Nephron progenitor cell (in vitro differentiated cells): ENCODE data around the gene TRIM41.
A peak's percentile ranks its signal among the peaks of the same experiment; 100 is the strongest.

ENCODE experiments used
- DNase-seq: peaks from one replicate; pipeline ENCODE4 v3.0.0; 2021
- H3K27ac Mint-ChIP-seq: 2 replicates; pipeline ENCODE4 v1.8.0; 2021; ENCODE audit warnings: mild to moderate bottlenecking, moderate library complexity, mixed read lengths
- H3K27me3 Mint-ChIP-seq: 2 replicates; pipeline ENCODE4 v1.8.0; 2021; ENCODE audit warnings: mild to moderate bottlenecking, low read depth, mixed read lengths; ENCODE audit not compliant: poor library complexity
- H3K36me3 Mint-ChIP-seq: 2 replicates; pipeline ENCODE4 v1.8.0; 2021; ENCODE audit warnings: low read depth, mixed read lengths
- H3K4me1 Mint-ChIP-seq: 2 replicates; pipeline ENCODE4 v1.8.0; 2021; ENCODE audit warnings: mixed read lengths
- H3K4me3 Mint-ChIP-seq: 2 replicates; pipeline ENCODE4 v1.8.0; 2021; ENCODE audit warnings: mild to moderate bottlenecking, moderate library complexity, mixed read lengths
- H3K9me3 Mint-ChIP-seq: 2 replicates; pipeline ENCODE4 v1.8.0; 2021; ENCODE audit warnings: mild to moderate bottlenecking, moderate library complexity, mixed read lengths
- TF ChIP-seq, protein P1 (sequence below): fragments of 200-600 bp; sonication (generic); IDR thresholded peaks from 2 replicates; pipeline ENCODE4 v1.5.0; 2021; ENCODE audit warnings: antibody characterized with exemption

The TRIM41 gene

DNA sequence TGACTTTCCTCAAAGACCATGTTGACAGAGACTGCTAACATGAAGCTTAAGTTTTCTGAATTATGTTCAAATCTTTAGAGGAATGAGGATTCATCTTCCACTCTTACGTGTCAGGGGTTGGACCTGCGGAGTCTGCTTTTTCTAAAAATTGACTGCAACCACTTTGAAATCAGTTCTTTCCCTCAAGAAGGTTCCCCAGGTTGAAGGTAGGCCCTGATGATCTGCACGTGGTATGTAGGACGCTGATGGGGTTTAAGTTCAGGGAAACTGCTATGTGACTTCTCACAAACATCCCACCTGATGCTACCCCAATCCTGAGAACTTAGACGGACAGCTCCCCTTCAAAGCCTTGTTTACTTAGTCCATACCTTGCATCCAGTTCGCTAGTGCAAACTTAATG is 13.4 kb downstream of the TRIM41 start:
- peaks cover 20% of the 10 kb centered on the region for H3K4me1 Mint-ChIP-seq
- H3K36me3 Mint-ChIP-seq, result peaks cover 59% of the 10 kb centered on the region
- H3K4me3 Mint-ChIP-seq, result no peak overlapping the region
- TF ChIP-seq, protein P1, sequence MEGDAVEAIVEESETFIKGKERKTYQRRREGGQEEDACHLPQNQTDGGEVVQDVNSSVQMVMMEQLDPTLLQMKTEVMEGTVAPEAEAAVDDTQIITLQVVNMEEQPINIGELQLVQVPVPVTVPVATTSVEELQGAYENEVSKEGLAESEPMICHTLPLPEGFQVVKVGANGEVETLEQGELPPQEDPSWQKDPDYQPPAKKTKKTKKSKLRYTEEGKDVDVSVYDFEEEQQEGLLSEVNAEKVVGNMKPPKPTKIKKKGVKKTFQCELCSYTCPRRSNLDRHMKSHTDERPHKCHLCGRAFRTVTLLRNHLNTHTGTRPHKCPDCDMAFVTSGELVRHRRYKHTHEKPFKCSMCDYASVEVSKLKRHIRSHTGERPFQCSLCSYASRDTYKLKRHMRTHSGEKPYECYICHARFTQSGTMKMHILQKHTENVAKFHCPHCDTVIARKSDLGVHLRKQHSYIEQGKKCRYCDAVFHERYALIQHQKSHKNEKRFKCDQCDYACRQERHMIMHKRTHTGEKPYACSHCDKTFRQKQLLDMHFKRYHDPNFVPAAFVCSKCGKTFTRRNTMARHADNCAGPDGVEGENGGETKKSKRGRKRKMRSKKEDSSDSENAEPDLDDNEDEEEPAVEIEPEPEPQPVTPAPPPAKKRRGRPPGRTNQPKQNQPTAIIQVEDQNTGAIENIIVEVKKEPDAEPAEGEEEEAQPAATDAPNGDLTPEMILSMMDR, result no peak
- DNase-seq, result no peak
- H3K27ac Mint-ChIP-seq, result peak overlapping the region; percentile 92
- H3K27me3 Mint-ChIP-seq, result peaks cover 5% of the 10 kb centered on the region
- no peaks in the 10 kb centered on the region for H3K9me3 Mint-ChIP-seq

DNA sequence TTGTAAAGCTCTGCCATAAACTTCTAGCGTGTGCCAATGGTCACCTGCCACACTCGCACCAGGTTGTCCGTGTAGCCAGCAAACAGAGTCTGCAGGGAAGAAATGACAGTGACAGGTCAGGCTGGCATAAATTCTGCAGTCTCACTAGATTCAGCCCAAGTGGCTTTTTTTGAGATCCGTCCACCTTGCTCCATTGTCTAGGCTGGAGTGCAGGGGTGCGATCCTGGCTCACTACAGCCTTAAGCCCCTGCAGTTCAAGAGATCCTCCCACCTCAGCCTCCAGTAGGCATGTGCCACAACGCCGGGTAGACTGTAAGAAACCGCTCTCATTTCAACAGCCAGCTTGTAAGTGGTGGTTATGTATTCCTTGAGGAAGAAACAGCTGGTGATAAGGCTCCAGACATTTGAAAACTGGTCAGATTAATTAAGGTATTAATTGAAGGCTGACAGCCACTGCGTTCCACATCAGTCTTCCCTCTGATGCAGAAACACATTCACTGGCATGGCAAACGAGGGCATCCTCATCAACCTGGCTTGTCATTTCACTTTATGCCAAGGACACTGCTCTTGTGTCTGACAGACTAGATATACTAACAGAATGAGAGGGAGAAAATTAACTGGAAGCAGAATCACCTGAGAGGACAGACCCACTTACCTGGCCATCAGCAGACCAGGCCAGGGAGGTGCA is 14.0 kb downstream of the TRIM41 start:
- peaks cover 63% of the 10 kb centered on the region for H3K36me3 Mint-ChIP-seq
- peak overlapping the region; percentile 78 for H3K27ac Mint-ChIP-seq
- H3K27me3 Mint-ChIP-seq, result peaks cover 5% of the 10 kb centered on the region
- H3K4me3 Mint-ChIP-seq, result no peak overlapping the region
- H3K9me3 Mint-ChIP-seq, result no peaks in the 10 kb centered on the region
- H3K4me1 Mint-ChIP-seq, result peaks cover 26% of the 10 kb centered on the region
- TF ChIP-seq, protein P1, result no peak
- no peak for DNase-seq

DNA sequence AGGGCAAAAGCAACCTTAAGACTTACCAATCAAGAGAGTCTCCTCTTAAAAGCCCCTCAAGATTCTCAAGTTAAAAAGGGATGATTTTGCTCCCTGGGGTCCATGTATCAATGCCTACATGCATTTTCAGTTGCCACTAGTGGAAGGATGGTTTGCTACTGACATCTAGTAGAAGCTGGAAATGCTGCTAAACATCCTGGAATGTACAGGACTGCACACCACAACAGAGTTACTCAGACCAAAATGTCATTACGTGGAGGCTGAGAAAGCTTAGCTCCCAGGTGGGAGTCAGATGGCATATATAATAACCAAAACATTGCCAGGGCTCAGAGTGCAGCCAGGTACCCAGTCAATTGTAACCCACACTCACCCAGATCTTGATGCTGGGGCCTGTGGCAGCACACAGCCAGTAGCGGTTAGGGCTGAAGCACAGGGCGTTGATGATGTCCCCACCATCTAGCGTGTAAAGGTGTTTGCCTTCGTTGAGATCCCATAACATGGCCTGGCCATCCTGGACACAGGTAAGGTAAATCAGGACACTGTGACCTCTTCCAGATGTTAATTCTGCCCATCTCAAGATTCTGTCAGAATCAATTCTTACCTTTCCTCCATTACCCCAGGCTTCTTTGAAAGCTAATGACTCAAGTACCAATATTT is 14.8 kb downstream of the TRIM41 start:
- TF ChIP-seq, protein P1, result no peak
- Mint-ChIP-seq H3K27ac (peak overlapping the region; percentile 10), H3K36me3 (peaks cover 66% of the 10 kb centered on the region), H3K9me3 (no peaks in the 10 kb centered on the region), H3K4me3 (no peak overlapping the region), H3K4me1 (peaks cover 33% of the 10 kb centered on the region), H3K27me3 (peaks cover 5% of the 10 kb centered on the region)
- DNase-seq, result no peak

DNA sequence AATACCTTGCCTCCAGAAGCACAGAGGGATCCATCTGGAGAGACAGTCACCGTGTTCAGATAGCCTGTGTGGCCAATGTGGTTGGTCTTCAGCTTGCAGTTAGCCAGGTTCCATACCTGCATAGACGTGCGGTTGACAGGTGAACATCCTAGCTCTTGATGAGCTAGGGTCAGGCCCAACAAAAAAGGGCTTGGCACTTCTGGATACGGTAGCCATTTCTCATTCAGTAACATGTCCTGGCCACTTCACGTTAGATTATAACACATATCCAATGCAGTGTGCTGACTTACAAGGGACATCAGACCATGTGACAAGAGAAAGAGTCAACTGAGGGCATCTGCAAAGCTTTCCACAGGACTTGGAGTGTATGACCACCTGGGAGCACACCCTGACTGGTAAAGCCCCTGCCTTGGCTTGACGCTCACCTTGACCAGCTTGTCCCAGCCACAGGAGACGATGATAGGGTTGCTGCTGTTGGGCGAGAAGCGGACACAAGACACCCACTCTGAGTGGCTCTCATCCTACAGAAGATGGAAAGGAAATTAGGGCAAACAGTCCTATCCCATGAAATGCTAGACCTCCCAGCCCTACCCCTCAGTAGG is 16.1 kb downstream of the TRIM41 start:
- H3K4me1 Mint-ChIP-seq, result peaks cover 35% of the 10 kb centered on the region
- H3K27me3 Mint-ChIP-seq, result peaks cover 5% of the 10 kb centered on the region
- H3K9me3 Mint-ChIP-seq, result no peaks in the 10 kb centered on the region
- peak overlapping the region; percentile 98 for H3K27ac Mint-ChIP-seq
- TF ChIP-seq, protein P1, result no peak
- H3K4me3 Mint-ChIP-seq, result no peak overlapping the region
- H3K36me3 Mint-ChIP-seq, result peaks cover 61% of the 10 kb centered on the region
- no peak for DNase-seq

DNA sequence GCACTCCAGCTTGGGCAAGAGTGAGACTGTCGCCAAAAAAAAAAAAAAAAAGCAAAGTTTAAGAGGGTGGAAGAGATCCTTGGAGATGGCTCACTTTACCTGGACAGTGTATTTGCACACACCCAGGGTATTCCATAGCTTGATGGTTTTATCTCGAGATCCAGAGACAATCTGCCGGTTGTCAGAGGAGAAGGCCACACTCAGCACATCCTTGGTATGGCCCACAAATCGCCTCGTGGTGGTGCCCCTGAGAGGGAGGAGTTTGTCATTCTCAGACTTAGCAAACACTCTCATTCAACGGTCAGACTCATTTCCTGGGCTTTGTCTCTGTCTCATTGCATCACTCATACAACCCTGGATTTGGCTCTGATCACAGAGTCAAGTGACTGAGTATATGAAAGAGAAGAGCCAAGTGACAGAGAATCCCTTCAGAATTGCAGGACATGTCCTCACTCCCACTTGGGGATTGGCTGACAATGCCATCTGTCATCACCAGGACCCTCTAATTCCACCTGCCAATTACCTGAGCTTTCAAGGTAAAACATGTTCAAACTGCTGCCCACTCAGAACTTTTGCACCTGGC is 18.4 kb downstream of the TRIM41 start:
- no peak for DNase-seq
- Mint-ChIP-seq H3K4me3 (peak overlapping the region; percentile 100), H3K27me3 (peaks cover 5% of the 10 kb centered on the region), H3K36me3 (peaks cover 59% of the 10 kb centered on the region), H3K27ac (peak overlapping the region; percentile 100), H3K4me1 (peaks cover 51% of the 10 kb centered on the region), H3K9me3 (no peaks in the 10 kb centered on the region)
- TF ChIP-seq, protein P1, result no peak
